GM10266 (cell line): ENCODE results near the gene UBTD1.

ENCODE experiments used
- DNase-seq: peaks from one replicate; pipeline ENCODE4 v3.0.0; 2012; ENCODE audit errors: extremely low spot score
- TF ChIP-seq, protein P1 (sequence below): IDR thresholded peaks from 2 replicates; pipeline ENCODE4 v1.5.1; 2012; ENCODE audit warnings: mild to moderate bottlenecking, low read depth; ENCODE audit not compliant: control insufficient read depth, insufficient read depth; ENCODE audit errors: missing control alignments

UBTD1 gene

DNA sequence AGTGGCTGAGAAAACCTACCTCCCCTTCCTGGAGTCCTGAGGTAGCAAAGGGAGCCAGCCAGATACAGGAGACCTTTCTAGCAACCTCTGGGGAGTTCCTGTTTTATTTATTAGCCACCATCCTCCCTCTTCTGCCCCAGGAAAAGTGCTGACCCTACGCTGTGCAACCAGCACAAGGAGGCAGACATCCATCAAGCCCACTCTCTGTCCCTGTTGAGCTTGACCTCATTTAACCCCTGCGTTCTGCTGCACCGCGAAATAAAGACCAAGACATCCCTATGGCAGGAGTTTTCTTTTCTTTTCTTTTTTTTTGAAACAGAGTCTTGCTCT, 48.5 kb downstream of the UBTD1 start:
- TF ChIP-seq, protein P1, sequence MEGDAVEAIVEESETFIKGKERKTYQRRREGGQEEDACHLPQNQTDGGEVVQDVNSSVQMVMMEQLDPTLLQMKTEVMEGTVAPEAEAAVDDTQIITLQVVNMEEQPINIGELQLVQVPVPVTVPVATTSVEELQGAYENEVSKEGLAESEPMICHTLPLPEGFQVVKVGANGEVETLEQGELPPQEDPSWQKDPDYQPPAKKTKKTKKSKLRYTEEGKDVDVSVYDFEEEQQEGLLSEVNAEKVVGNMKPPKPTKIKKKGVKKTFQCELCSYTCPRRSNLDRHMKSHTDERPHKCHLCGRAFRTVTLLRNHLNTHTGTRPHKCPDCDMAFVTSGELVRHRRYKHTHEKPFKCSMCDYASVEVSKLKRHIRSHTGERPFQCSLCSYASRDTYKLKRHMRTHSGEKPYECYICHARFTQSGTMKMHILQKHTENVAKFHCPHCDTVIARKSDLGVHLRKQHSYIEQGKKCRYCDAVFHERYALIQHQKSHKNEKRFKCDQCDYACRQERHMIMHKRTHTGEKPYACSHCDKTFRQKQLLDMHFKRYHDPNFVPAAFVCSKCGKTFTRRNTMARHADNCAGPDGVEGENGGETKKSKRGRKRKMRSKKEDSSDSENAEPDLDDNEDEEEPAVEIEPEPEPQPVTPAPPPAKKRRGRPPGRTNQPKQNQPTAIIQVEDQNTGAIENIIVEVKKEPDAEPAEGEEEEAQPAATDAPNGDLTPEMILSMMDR, result no peak
- no peak for DNase-seq

DNA sequence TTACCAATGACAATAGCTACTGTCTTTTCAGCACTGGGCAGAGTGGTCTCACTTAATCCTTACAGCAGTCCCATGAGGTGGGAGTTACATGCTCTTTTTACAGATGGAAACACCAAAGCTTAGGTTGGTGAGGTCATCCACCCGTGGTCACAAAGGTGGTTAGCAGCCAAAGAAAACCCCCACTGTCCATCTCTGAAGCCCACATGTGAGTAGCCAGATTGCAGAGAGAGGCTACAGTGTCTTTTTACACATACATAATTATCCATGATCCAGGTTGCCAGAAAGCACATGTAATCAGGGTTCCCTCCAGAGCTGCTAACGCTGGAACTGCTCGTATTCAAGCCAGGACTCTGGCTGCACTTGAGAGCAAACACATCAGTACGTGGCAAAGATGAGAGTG, 49.2 kb downstream of the UBTD1 start:
- DNase-seq, result no peak
- TF ChIP-seq, protein P1, result no peak

DNA sequence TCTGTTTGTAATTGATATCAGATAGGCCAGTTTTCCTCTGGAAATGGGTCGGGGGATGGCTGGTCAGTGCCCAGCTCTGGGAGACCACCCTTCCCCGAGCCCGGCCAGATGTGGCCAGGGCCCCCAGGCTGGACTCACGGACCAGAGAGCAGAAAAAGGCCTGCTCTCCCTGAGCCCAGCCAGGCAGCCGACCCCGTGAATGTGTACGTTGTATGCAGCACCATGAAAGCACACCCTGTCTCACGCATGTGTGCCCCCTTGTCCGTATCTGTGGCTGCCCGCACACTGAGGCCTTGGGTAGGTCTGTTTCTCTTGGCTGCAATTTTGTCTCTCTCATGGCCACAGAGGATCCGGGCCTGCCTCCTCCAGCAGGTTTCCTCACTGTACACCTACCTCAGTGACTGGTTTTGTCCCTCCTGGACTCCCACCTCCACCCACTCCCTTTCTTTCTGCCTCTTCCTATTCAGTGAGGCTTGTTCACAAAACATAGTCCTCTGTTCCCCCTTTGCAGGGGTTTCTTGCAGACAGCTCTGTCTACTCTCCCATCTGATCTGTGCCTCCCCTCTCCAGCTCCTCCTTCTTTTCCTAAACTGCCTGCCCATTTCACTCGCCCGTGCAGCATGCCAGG, 50.2 kb downstream of the UBTD1 start:
- no peak for DNase-seq
- TF ChIP-seq, protein P1, result no peak

DNA sequence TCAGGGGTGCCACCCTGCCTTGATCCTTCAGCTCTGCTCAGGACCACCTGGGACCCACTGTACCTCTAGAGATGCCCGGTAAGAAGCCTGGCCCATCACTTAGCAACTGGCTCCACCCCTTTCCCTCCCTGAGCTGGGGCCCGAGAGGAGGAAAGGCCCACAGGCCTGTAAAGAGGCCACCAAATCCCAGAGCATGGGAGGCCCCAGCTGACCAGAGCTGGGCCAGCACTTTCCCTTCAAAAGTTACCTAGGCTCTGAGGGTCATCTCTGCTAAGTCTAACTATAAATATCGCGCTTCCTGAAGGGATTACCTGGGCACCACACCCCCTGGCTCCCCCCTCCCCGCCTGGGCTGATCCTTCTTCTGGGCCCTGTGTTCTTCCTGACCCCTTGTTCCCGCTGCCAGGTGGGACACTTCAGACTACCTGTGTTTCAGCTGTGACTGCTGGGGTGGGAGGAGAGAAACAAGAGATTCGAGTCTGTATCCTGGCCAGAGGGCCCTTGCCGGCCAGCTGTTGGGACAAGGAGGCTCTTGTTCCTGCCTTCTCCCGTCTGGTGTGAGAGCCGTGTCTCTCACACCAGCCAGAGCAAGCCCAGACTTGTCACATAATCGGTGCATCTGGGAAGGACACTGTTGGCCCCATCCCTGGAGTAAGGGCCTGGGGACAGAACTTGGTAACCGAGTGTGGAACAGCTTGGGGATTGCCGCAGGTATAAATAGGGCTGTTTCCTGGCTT, 51.0 kb downstream of the UBTD1 start:
- no peak for DNase-seq

DNA sequence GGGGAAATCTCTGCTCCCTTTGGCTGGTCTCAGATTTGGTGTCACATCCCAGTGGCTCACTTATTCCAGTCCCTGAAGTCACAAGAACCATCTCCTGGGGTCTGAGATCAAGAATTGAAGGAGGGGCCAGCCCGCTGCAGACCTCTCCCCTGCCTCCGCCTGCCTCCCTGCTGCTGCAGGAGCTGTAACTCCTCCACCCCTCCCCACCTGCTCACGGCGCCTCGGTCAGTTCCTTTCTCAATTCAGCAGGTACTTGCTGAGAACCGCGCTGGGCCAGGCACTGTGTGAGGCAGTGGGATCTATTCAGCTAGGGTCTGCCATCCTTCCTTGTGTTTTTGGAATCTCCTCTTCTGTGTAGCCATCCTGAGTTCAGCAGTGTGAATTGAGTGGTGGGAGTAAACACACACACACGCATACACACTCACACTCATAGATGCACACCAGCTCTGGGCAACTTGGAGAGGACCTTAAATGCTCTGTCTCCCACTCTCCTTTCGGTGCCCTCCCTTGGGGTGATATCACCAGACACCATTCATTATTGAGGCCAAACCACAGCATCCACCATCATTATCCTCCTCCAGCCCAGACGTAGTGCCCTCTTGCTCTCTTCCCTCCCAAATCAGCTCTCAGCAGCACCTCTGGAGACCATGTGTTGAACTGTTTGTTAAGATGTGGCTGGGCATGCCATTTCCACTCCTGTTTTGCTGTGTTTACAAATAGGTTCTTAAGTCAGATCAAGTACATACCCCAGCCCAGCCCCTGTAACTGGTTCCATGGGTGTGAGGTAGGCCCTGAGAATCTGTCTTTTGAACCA, 51.8 kb downstream of the UBTD1 start:
- TF ChIP-seq, protein P1, result no peak

More for the DNA sequence above, 51.0 kb downstream of the UBTD1 start:
- TF ChIP-seq, protein P1, result no peak

DNA sequence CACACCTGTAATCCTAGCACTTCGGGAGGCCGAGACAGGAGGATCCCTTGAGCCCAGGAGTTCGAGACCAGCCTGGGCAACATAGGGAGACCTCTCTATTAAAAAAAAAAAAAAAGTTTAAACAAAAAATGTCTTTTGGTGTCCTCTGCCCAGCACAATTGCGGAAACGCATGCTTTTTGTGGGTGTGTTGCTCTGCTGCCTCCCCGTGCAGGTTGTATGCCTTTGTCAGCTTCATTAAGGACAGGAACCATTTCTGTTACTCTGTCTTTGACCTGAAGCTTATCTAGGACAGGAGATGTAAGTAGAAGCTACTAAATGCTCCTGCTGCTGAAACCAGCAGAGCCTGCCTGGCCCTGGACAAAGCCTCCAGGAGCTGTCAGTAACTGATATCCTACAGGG, 52.5 kb downstream of the UBTD1 start:
- TF ChIP-seq, protein P1, result no peak
- DNase-seq, result no peak

More for the DNA sequence above, 51.8 kb downstream of the UBTD1 start:
- no peak for DNase-seq
